Right hindlimb (tissue), 1 donor: Measurements from ENCODE around the gene IL21R.
A peak's percentile ranks its signal among the peaks of the same experiment; 100 is the strongest.

ENCODE experiments used
- DNase-seq: peaks from one replicate; pipeline ENCODE4 v3.0.0-alpha.2; 2018

Gene IL21R

DNA sequence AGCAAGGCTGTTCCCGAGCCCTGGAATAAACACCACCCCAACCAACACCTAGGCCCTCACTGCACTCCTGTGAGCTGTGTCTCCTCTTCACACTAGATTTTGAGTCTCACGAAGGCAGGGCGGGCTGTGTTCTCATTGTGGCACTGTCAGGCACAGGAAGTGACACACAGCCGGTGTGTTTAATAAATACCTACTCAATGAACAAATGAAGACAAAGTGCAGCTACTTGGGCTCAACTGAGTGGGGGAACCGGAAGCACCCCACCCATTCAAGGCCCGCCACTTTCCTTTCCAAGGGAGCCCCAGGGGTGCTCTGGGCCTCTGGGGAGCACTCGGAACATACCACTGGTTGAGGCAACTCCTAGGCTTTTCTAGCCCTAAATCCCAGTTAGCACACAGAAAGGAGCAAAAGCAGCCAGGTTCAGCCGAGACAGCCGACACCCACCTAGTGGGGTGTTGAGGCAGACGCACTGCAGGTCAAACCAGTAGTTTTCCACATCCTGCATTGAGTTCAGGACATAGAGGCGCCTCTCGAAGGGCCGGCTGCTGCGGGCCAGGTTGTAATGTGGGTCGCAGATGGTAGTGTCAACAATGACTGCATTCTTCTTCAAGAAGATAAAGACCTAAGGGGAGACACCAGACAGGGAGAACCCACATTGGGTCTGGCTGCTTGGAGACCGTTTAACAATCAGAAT lies 90.1 kb downstream of the IL21R start:
- DNase-seq: no peak

DNA sequence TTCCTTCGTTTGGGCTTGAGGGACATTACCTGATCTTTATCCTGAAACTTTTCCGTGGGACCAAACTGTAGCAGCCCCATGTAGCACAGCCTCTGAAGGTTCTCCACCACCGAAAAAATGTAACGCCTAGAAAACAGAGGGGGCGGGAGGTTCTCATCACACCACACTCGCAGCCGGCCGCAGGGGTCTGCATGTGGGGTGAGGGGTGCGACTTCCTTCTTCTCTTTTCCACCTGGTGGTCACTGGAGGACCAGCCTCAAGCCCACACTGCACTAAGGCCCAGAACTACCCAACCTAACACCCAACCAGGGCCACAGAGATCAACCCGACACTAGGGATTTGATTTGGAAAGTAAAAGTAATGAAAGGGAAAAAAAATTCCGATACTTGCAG lies 90.6 kb downstream of the IL21R start:
- no peak for DNase-seq

DNA sequence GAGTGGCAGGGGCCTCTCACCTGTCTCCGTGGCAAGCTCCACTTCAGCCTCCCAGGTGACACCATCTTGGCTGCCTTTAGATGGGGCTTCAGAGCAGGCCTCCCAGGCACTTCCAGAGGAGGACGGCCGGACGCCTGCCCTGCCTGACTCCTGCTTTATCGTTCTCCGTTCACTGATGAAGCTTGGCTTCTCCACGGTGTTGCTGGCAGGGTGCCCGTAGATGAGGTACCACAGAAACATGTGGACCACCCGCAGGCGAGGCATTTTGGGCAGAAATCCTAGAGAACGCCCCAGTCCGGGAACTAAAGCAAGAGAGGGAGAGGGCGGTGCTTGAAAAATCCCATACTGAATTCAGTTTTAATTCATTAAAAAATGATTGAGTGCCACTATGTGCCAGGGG lies 93.2 kb downstream of the IL21R start:
- peak; percentile 58 for DNase-seq

DNA sequence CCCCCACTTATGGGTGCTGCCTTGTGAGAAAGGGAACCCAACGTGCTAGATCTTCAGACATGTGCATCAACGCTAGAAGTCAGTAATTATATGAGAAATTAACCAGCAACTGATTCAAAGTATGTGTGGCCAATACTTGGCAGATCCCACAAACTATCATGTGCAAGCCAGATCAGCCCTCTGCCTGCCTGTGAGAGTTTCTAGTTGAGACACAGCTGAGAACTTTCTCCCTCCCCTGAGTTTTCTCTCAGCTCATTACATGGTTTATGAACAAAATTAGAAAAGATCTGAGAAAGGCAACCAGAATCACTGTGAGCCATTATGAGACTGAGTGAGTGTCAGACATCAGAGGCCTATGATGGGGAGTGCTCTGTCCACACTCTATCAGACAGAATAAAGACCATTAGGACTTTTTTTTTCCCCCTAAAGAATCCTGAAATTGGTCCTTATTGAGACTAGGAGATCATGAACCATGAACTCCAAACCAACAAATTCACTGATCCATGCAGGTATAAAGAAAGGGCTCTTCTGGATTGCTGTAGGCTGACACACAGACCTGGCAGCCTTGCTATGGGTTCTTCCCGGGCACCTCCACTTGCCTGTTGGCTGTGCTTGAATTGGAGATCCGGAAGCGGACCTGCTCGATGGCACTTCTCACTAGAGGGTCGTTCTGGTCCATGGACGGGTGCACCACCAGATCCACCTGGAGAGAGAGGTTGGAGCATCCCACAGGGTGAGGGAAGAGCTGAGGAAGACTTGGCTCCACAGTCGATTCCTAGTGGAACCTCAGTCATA lies 96.3 kb downstream of the IL21R start:
- no peak for DNase-seq

DNA sequence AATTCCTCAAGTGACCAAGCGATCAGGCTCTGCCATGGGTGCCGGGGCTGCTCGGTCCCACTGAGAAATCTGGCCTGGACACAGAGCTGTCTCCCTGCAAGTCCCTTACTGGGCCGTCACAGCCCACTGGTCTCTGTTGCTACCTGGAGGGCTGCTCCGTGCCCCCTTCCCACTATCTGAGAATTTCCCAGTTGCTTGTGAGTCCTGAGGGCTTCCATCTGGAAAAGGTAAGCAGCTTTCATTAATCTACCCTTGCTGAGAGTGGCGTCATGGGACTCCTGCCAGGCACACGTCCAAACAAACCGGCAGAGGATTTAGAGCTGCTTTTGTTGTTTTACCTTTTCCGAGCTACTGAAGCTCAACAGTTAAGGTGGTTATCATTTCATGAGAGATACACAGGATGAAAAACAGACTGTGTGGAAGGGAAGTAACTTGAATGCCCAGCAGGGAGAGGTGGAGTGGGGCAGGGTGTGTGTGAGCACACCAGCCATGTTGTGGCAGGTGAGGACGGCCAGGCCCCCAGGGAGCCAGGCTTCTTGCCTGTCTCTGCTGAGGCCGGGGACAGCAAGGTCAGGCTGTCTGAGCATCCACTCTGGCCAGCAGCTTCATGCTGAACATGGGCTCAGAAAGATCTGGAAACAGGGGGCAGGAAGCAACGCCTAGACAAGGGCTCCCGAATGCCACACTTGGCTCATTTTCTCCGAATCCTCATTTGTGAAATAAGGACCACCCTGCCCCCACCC lies 97.1 kb downstream of the IL21R start:
- DNase-seq: no peak

DNA sequence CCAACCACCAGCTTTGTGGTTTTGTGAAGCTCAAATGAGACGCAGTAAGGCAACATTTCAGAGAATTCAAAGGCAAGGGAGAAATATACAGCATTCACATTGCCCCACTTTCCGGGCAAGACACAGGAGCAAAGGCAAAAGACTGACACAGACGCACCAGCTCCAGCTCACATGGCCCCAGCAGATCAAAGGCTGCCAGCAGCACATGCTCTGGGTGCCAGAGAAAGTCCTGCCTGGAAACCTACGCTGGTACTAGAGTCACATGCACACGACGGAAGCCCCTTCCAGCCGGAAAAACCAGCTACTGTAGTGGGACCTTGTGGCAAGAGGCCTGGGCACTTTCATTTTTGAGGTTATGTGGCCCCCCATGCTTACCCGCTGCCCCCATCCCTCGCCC lies 97.7 kb downstream of the IL21R start:
- DNase-seq: no peak

DNA sequence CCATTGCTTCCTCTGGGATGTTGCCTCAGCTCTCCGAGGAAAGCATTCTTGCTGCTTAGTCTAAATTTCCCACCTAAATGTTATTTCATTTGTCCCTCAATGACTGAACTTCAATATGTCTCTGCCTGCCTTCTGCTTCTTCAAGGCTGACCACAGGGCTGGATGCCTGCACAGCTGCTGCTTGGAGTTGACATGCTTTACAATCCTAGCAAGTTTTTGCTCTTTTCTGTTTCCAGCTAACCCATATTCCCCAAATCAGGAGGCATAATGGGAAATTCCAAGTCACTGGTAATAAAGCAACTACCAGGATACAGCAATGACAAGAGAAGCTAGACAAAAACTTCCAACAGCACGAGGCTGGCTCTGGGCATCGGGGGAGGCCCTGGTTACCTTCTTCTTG lies 98.8 kb downstream of the IL21R start:
- DNase-seq: no peak
